Activated naive CD4-positive, alpha-beta T cell treated with anti-CD3 and anti-CD28 coated beads for 36 hours (primary cell): ENCODE results near the gene PIK3CA. TPM values are rescaled to one million over a fixed set of nuclear protein-coding genes. Genes with fewer than 3 reads are reported as not detected.
A peak's percentile ranks its signal among the peaks of the same experiment; 100 is the strongest.

Experiments
- CTCF ChIA-PET: fragments of 350-600 bp; sonication (Branson Sonifier 250); formaldehyde crosslinking; loops from one replicate; lab custom pipeline; 2021; ENCODE audit warnings: antibody characterized with exemption; lab: Charles Lee
- DNase-seq: peaks from one replicate; pipeline ENCODE4 v3.0.0-alpha.2; 2020
- H3K27ac Mint-ChIP-seq: one replicate; pipeline ENCODE4 v1.8.0; 2021; ENCODE audit warnings: mild to moderate bottlenecking, mixed read lengths
- H3K27me3 Mint-ChIP-seq: one replicate; pipeline ENCODE4 v1.8.0; 2021; ENCODE audit warnings: low read depth, mixed read lengths
- H3K36me3 Mint-ChIP-seq: one replicate; pipeline ENCODE4 v1.8.0; 2021; ENCODE audit warnings: low read depth, mixed read lengths
- H3K4me1 Mint-ChIP-seq: one replicate; pipeline ENCODE4 v1.8.0; 2021; ENCODE audit warnings: low read depth, mixed read lengths
- H3K4me3 Mint-ChIP-seq: one replicate; pipeline ENCODE4 v1.8.0; 2021; ENCODE audit warnings: mild to moderate bottlenecking, moderate library complexity, mixed read lengths
- H3K9me3 Mint-ChIP-seq: one replicate; pipeline ENCODE4 v1.8.0; 2021; ENCODE audit warnings: mixed read lengths
- intact Hi-C: fragments of 100-400 bp; cut with micrococcal nuclease; formaldehyde crosslinking; loops from one replicate; pipeline ENCODE4 v1.15.1; 2023
- total RNA-seq, 2 experiments: library from RNA; stranded (reverse); gene quantifications; one replicate each; pipeline ENCODE4 v1.2.3, GENCODE V29; 2021

Gene PIK3CA
- total RNA-seq, 2 experiments from 2014 or later = 15.8 to 15.9 TPM

- Mint-ChIP-seq H3K9me3 (no peaks in the 10 kb centered on the region), H3K27ac (no peak overlapping the region), H3K36me3 (no peaks in the 10 kb centered on the region), H3K4me3 (no peak overlapping the region), H3K27me3 (no peaks in the 10 kb centered on the region), H3K4me1 (peaks cover 5% of the 10 kb centered on the region)
- DNase-seq = no peak
- CTCF ChIA-PET = no interaction called here
- intact Hi-C loops = no loop called here
These were observed 6.3 kb upstream of the PIK3CA start for GRCh38 chr3:179141890-179142289.

- H3K27ac Mint-ChIP-seq = no peak overlapping the region
- H3K4me1 Mint-ChIP-seq = peaks cover 27% of the 10 kb centered on the region
- intact Hi-C loops = loop anchor here (1.0 to 5.0 kb wide), 13 partner anchors 42 to 1455 kb away; partner anchors contain the start of genes ACTL6A, MFN1, TTC14 and ZMAT3
- H3K36me3 Mint-ChIP-seq = no peaks in the 10 kb centered on the region
- H3K4me3 Mint-ChIP-seq = no peak overlapping the region
- no peaks in the 10 kb centered on the region for H3K9me3 Mint-ChIP-seq
- CTCF ChIA-PET = interaction anchor here (0.6 to 3.9 kb wide), 16 partner anchors 12 to 241 kb away, joined by 3 to 19 read pairs (median 4); partner anchors contain the start of gene ZMAT3
- no peak for DNase-seq
- H3K27me3 Mint-ChIP-seq = no peaks in the 10 kb centered on the region
These were observed 1.1 kb upstream of the PIK3CA start for GRCh38 chr3:179146911-179147513.

- Mint-ChIP-seq H3K36me3 (no peaks in the 10 kb centered on the region), H3K27me3 (no peaks in the 10 kb centered on the region), H3K4me3 (no peak overlapping the region), H3K4me1 (peaks cover 32% of the 10 kb centered on the region), H3K9me3 (no peaks in the 10 kb centered on the region), H3K27ac (no peak overlapping the region)
- intact Hi-C loops = loop anchor here (1.0 to 5.0 kb wide), 13 partner anchors 42 to 1455 kb away; partner anchors contain the start of genes ACTL6A, MFN1, TTC14 and ZMAT3
- CTCF ChIA-PET = interaction anchor here (0.6 to 3.9 kb wide), 15 partner anchors 12 to 240 kb away, joined by 3 to 19 read pairs (median 5); partner anchors contain the start of gene ZMAT3
- peak; percentile 70 for DNase-seq
These were observed 664 bp upstream of the PIK3CA start for GRCh38 chr3:179147514-179147872.

DNA sequence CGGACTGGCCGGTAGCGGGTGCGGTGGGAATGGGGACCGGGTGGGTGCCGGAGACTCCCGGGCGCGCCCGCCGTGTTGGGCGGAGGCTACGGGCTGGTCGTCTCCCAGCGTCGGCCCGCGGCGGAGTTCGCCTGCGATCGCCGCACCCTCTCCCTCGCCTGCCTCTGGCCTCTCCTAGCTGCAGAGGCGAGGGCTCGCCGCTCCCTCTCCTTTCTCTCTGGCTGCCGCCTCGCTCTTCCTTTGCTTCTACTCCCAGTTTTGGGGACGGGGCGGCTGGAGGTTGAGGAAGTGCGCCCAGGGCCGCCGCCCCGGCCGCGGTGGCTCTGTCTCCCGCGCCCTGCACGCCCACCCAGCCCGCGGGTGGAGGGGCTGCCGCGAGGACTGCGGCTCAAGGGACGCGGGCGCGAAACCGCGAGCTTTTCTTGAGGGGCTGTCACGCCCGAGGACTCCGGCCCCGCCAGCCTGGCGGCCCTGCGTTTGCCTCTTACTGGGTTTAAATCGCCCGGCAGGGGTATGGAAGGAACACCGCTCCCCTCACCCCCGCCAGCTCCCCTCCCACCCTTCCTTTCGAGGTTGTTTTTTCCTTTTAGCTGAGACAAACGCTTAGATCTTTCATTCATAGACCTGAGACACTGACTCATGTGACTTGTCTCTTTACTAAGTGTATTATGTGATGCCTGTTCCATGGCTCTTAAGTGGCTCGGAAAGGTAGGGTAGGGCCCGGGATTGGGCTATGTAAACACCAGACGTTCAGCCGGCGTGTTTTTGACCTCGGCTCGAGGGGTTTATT is 654 bp downstream of the PIK3CA start:
- H3K4me1 Mint-ChIP-seq = peaks cover 36% of the 10 kb centered on the region
- CTCF ChIA-PET = interaction anchor here (0.7 to 3.9 kb wide), 11 partner anchors 31 to 176 kb away, joined by 3 to 19 read pairs (median 3); partner anchors contain the start of gene ZMAT3
- peak; percentile 64 for DNase-seq
- no peaks in the 10 kb centered on the region for H3K36me3 Mint-ChIP-seq
- no peaks in the 10 kb centered on the region for H3K9me3 Mint-ChIP-seq
- peak overlapping the region; percentile 96 for H3K27ac Mint-ChIP-seq
- H3K27me3 Mint-ChIP-seq = no peaks in the 10 kb centered on the region
- peak overlapping the region; percentile 94 for H3K4me3 Mint-ChIP-seq
- intact Hi-C loops = loop anchor here (1.0 to 5.0 kb wide), 12 partner anchors 9 to 1948 kb away; partner anchors contain the start of genes FXR1, MRPL47, NDUFB5 and TTC14

GRCh38 chr3:179149406-179149867 is 1.3 kb downstream of the PIK3CA start:
- H3K36me3 Mint-ChIP-seq = no peaks in the 10 kb centered on the region
- H3K4me1 Mint-ChIP-seq = peaks cover 36% of the 10 kb centered on the region
- intact Hi-C loops = loop anchor here (1.0 to 5.0 kb wide), 10 partner anchors 9 to 1949 kb away; partner anchors contain the start of genes FXR1, MRPL47, NDUFB5 and TTC14
- H3K27ac Mint-ChIP-seq = peak overlapping the region; percentile 96
- no peaks in the 10 kb centered on the region for H3K9me3 Mint-ChIP-seq
- H3K27me3 Mint-ChIP-seq = no peaks in the 10 kb centered on the region
- CTCF ChIA-PET = interaction anchor here (0.5 to 3.3 kb wide), 6 partner anchors 30 to 175 kb away, joined by 3 to 11 read pairs (median 3); no protein-coding TSS in a partner anchor
- DNase-seq = peak; percentile 78
- H3K4me3 Mint-ChIP-seq = peak overlapping the region; percentile 94

DNA sequence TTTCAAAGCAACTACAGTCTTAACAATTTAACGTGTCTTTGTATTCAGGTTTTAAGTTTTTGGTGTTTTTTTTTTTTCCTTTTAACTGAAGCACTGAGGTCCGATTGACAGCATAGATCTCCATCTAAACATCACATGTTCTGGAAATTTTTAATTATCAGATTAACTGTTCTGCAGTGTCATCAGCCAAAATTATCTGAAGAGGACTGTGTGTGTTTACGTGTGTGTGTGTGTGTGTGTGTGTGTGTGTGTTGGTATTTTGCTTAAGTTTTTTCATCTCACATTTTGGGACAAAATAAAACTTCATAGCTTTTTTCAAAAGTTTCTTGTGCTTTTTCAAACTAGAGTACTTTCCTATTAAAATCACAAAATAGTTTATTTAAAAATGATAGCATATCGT is 1.8 kb downstream of the PIK3CA start:
- H3K4me3 Mint-ChIP-seq = peak overlapping the region; percentile 94
- no peaks in the 10 kb centered on the region for H3K36me3 Mint-ChIP-seq
- CTCF ChIA-PET = interaction anchor here (0.5 to 1.6 kb wide), 4 partner anchors 24 to 175 kb away, joined by 3 read pairs; no protein-coding TSS in a partner anchor
- H3K27me3 Mint-ChIP-seq = no peaks in the 10 kb centered on the region
- no peaks in the 10 kb centered on the region for H3K9me3 Mint-ChIP-seq
- H3K27ac Mint-ChIP-seq = peak overlapping the region; percentile 96
- H3K4me1 Mint-ChIP-seq = peaks cover 36% of the 10 kb centered on the region
- DNase-seq = no peak
- intact Hi-C loops = loop anchor here (1.0 to 5.0 kb wide), 10 partner anchors 8 to 1949 kb away; partner anchors contain the start of genes FXR1, MRPL47, NDUFB5 and TTC14

- Mint-ChIP-seq H3K27ac (no peak overlapping the region), H3K4me1 (peaks cover 37% of the 10 kb centered on the region), H3K9me3 (no peaks in the 10 kb centered on the region), H3K4me3 (no peak overlapping the region), H3K36me3 (no peaks in the 10 kb centered on the region), H3K27me3 (no peaks in the 10 kb centered on the region)
- no peak for DNase-seq
- intact Hi-C loops = no loop called here
- CTCF ChIA-PET = interaction anchor here (0.5 to 1.3 kb wide), 3 partner anchors 9 to 24 kb away, joined by 3 to 7 read pairs (median 3); no protein-coding TSS in a partner anchor
These were observed 2.5 kb downstream of the PIK3CA start for GRCh38 chr3:179150610-179151009.

DNA sequence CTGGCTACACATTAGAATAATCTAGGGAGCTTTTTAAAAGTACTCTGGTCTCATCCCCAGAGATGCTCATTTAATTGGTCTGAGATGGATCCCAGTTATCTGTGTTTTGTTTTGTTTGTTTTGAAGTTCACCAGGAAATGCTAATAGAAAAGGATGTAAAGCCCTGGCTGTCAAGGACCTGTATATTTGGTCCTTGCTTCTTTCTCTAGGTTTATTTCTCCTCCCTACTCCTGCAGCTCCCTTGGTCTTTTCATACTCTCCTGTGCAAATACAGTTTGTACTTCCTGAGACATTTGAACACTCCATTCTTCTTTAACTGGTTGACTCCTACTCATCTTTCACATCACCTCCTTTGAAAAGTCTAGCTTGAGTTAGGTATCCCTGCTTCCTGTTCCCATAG is 3.3 kb downstream of the PIK3CA start:
- Mint-ChIP-seq H3K36me3 (no peaks in the 10 kb centered on the region), H3K27ac (no peak overlapping the region), H3K27me3 (no peaks in the 10 kb centered on the region), H3K4me3 (no peak overlapping the region), H3K9me3 (no peaks in the 10 kb centered on the region), H3K4me1 (peaks cover 45% of the 10 kb centered on the region)
- CTCF ChIA-PET = interaction anchor here (1.3 kb wide), 1 partner anchor 8 kb away, joined by 7 read pairs; no protein-coding TSS in a partner anchor
- intact Hi-C loops = no loop called here
- DNase-seq = no peak

DNA sequence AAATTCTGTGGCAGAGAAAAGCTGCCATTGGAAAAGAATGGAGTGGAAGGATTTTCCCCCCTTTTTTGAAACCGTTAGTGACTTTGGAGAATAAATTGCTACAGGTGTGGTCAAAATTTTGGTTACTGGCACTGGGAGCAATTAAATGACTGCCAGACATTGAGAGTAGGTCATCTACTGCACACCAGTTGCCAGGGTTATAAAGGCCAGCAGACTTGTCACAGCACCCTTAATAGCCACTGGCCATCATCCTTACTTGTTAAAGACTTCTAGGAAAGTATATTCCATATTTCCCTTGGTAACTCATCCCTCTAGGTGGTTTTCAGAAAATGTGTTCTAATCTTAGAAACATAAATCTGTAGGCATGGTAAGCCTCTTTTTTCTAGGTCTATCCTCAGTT is 8.0 kb downstream of the PIK3CA start:
- H3K4me3 Mint-ChIP-seq = no peak overlapping the region
- H3K4me1 Mint-ChIP-seq = peaks cover 63% of the 10 kb centered on the region
- H3K36me3 Mint-ChIP-seq = peaks cover 1% of the 10 kb centered on the region
- H3K9me3 Mint-ChIP-seq = no peaks in the 10 kb centered on the region
- CTCF ChIA-PET = no interaction called here
- DNase-seq = no peak
- H3K27me3 Mint-ChIP-seq = no peaks in the 10 kb centered on the region
- no peak overlapping the region for H3K27ac Mint-ChIP-seq
- intact Hi-C loops = no loop called here

- Mint-ChIP-seq H3K27ac (no peak overlapping the region), H3K4me3 (no peak overlapping the region), H3K9me3 (no peaks in the 10 kb centered on the region), H3K4me1 (peaks cover 61% of the 10 kb centered on the region), H3K27me3 (no peaks in the 10 kb centered on the region), H3K36me3 (peaks cover 1% of the 10 kb centered on the region)
- intact Hi-C loops = no loop called here
- DNase-seq = no peak
- CTCF ChIA-PET = interaction anchor here (0.6 kb wide), 2 partner anchors 21 to 40 kb away, joined by 4 to 6 read pairs; no protein-coding TSS in a partner anchor
These were observed 8.6 kb downstream of the PIK3CA start for GRCh38 chr3:179156775-179157174.

GRCh38 chr3:179158336-179159039 is 10.3 kb downstream of the PIK3CA start:
- intact Hi-C loops = loop anchor here (1.0 kb wide), 1 partner anchor 9 kb away; no protein-coding TSS in a partner anchor

More at GRCh38 chr3:179158336-179159039, 10.3 kb downstream of the PIK3CA start:
- Mint-ChIP-seq H3K27ac (no peak overlapping the region), H3K27me3 (no peaks in the 10 kb centered on the region), H3K4me1 (peaks cover 54% of the 10 kb centered on the region), H3K4me3 (no peak overlapping the region), H3K36me3 (peaks cover 1% of the 10 kb centered on the region), H3K9me3 (no peaks in the 10 kb centered on the region)
- CTCF ChIA-PET = interaction anchor here (0.6 to 2.4 kb wide), 5 partner anchors 7 to 48 kb away, joined by 3 to 7 read pairs (median 6); no protein-coding TSS in a partner anchor
- DNase-seq = no peak
